CD4-positive, alpha-beta T cell treated with Interleukin-12 subunit alpha and Interleukin-12 subunit beta, for 1 hour (primary cell): ENCODE results near the gene SMYD2.

Experiments
- DNase-seq: peaks from one replicate; pipeline ENCODE4 v3.0.0-alpha.2; 2020

The SMYD2 gene

GRCh38 chr1:214330222-214330621 lies 49.3 kb downstream of the SMYD2 start:
- no peak for DNase-seq

DNA sequence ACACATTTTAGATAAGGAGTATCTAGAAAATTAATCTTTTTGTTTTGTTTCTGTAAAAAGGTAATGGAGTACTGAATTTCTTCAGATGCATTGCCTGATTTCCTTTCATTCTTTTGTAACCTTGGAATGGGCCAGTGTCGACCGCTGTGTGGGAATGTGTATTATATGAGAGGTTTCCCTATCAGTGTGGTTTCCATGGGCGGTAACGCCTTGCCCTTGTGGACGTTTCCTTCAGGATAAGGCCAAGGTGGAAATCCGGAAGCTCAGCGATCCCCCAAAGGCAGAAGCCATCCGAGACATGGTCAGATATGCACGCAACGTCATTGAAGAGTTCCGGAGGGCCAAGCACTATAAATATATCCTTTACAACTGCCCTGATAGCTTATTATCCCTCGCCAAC lies 49.8 kb downstream of the SMYD2 start:
- DNase-seq, result no peak

GRCh38 chr1:214331180-214331579 lies 50.2 kb downstream of the SMYD2 start:
- DNase-seq, result no peak

- DNase-seq, result peak; percentile 56
These were observed 51.0 kb downstream of the SMYD2 start for GRCh38 chr1:214331827-214332423.

DNA sequence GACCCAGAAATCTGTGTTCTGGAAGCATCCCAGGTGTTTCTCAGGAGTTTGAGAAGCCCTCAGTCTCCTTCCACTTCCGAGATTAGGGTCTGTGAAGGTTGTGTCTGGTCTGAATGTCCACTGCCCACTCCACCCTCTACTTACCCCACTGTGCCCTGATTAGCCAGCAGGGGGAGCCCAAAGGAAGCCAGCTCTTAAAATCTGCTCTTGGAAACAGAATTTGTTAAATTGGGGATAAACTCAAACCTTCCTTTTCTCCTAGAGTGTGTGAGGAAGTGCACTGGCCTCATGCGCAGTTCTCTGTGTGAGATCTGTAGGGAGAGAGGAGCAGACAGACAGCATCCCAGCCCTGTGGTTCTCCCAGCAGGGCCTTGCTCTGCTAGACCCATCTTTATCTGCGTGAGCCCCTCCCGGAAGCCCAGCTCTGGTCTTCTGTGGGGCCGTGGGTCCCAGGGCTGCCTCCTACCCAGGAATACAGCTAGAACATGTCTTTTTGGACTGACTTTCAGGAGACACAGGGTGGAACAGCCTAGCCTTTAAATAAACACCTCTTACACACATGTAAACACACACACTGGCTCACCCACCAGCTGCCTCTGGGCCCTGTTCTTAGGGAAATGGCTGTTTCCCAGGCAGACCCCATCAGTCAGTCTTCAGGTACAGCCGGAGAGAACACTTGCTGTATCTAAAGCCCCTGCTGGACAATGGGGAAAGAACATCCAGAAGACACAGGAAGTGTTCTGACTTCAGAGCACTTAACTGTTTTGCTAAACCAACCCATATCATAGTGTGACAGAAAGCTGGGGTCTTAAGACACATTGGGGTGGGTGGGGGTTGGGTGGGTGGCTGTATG lies 52.2 kb downstream of the SMYD2 start:
- peak; percentile 24 for DNase-seq

- no peak for DNase-seq
These were observed 54.6 kb downstream of the SMYD2 start for GRCh38 chr1:214335567-214335966.

GRCh38 chr1:214337015-214337414 lies 56.1 kb downstream of the SMYD2 start:
- no peak for DNase-seq

GRCh38 chr1:214337511-214337910 lies 56.6 kb downstream of the SMYD2 start:
- no peak for DNase-seq

GRCh38 chr1:214338212-214338611 lies 57.3 kb downstream of the SMYD2 start:
- DNase-seq, result no peak

DNA sequence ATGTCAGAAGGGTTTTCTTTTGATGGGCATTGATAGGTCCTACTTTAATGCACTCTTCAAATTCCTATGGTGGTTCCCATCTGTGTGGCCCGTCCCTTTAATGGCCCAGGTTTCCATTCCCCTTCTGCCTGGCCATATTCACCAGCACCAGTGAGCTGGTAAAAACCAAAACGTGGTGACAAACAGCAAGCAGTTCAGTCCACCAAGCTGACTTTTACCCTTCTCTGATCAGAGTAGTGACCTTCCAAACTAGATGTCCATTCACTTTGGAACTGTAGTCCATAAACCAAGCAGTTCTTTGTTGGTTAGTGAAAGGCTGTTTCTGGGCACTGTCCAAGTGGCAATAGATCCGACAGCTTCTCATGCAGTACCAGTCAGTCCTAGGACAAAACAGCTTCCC lies 60.5 kb downstream of the SMYD2 start:
- DNase-seq, result no peak

GRCh38 chr1:214341932-214342331 lies 61.0 kb downstream of the SMYD2 start:
- DNase-seq, result no peak

DNA sequence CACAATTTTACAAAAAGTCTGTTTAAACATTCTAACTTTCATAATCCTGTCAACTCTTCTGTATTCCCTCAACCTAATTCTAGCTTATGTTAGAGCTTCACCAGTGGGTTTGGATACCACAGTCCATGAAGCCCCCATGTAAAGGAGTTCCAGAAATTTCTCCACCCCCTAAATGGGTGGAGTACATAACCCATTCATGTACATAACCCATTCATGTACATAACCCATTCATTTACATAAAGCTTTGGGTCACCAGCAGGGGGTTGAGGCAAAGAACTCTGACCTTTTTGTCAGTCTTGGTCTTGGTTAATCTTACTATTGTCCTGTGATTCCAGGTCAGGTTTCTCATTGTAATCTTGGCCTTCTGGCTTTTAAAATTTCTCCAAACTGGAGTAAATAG lies 61.6 kb downstream of the SMYD2 start:
- no peak for DNase-seq

DNA sequence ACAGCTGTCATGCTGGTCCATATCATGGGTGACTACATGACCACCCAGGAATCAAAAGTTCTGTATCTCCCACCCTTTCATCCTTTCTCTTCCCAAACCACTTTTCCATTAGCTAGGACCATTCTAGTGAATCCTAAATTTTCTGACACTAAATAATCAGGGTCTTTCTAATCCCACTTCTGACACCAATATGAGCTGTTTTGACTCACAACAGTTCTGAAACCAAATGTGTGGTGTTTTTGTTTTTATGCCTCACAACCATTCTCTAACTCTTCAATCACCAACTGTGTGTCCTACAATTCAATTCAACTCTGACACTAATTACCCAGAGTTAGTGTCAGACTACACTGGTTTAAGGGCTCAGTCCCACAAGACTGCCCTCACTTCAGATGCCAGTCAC lies 63.9 kb downstream of the SMYD2 start:
- no peak for DNase-seq

DNA sequence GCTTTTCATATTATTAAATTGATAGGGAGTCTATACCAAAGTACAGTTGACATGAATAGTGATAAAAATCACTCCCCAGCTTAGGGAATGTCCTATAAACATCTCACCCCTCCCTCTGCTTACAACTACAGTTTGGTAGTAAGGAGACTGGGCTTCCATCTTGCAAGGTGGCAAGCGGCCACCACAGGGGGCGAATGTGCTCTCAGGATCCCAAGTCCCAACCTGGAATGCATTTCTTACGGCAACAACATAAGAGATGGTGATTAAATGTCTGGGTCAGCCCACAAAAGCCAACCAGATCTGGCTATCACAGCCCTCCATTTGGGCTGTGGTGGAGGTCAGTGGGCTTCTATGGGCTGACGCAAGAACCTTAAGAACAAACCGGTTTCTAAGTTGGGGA lies 68.0 kb downstream of the SMYD2 start:
- no peak for DNase-seq

DNA sequence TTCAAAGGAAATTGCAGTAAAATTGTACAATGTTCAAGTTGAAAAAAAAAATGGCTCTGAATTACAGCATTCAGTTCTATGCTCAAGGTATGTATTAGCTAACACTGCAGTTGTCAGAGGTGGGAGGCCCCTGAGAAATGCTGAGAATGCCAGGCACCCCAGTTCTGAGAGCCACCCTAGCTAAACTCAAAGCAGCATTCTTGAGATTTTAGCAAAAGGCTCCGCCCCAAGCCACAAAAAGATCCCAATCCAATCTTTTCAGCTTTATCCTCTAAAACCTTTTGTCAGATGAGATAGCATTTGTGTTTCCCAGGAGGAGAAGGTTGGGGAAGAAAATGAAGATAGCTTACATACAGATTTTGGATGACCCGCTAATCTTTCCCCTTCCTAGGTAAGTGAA lies 68.8 kb downstream of the SMYD2 start:
- no peak for DNase-seq

DNA sequence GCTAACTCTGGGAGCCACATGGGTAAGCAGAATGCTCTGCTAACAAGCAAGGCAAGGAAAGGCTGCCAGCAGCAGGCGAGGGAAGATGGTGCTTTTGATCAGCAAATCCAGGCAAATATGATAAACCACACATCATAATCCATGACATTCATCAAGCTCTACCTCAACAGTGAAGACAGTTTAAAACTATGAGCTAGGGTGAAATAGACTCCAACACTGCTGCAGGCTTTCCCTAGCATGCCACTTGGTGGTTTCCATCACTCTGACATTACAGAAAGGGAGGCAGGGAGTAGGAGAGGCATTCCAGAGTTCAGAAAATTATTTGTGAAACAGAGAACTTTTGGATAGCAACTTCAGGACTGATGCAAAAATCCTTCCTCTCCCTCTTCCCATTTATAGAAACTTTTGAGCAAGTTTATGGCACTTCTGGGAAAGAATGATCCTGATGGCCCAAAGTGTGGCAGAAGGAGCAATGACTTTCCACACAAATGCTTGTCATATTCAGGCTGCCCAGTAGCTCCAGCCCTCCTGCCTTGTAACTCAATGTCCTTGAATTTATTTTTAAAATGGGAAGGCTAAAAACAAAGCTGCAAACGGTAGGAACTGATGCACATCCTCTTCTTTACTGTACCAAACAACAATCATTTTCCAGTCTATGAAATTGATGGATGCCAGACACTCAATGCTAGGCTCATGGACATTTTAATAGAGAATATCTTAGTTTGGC lies 70.8 kb downstream of the SMYD2 start:
- DNase-seq, result no peak

- no peak for DNase-seq
These were observed 71.9 kb downstream of the SMYD2 start for GRCh38 chr1:214352838-214353237.

DNA sequence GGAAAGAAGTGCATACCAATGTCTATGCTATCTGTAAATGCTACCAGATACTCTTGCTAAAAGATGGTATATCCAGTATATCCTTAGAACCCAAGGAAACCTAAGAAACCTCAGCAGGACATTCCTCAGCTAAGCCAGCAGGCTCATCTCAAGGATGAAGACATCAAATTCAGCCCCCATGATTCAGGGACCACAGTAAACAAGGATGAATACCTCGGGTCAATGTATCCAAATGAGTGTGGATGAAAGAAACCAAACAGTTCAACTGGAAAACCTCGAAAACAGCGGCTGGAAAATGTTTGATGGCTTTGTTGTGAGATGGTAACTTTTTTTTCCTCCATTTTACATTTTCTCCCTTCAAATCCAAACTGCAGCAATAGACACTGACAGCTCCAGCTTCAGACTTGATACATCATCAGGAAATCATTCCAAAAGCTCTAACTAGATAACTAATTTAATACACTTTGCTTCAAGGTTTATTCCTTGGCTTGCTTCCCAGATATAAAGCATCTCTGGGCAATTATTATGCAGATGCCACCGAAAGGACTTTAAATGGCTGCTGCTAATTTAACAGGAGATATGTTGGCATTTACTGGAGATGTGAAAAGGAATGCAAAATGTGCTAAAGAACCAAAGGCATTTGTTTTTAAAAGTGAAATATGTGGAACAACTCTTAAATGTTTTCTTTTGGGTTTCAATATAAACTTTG lies 73.6 kb downstream of the SMYD2 start:
- DNase-seq, result no peak

DNA sequence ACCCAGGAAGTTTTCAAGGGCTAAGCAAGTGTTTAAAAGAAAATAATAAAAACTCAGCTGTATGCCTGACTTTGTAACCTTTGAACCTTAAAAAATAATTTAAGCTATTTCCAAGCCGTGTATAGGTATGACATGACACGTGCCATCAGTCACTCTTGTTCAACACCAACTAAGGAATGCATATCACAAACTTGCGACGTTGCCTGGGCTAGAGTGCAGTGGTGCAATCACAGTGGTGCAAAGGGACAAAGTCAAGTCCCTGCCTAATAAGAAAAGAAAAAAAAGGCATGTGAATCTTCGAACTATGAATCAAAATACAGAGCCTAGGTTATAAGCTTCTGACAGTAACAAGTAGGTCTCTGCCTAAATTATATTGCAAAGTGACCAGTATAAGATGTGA lies 79.2 kb downstream of the SMYD2 start:
- DNase-seq, result no peak

DNA sequence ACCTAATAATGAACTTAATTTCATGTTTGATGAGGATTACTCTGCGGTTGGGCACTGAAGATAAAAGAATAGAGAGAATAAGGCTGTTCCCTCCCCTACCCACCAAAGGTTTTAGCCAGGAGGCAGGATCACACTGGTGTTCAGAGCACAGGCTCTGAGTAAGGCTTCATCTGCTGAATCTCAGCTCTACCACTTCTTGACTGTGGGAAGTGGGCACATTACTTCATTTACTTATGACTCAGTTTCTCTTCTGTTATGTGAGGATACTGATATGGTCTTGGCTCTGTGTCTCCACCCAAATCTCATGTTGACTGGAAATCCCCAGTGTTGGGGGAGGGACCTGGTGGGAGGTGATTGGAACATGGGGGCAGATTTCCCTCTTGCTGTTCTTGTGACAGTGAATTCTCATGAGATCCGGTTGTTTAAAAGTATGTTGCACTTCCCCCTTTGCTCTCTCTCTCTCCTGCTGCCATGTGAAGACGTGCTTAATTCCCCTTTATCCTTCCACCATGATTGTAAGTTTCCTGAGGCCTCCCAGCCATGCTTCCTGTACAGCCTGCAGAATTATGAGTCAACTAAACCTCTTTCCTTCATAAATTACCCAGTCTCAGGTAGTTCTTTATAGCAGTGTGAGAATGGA lies 79.7 kb downstream of the SMYD2 start:
- DNase-seq, result no peak

DNA sequence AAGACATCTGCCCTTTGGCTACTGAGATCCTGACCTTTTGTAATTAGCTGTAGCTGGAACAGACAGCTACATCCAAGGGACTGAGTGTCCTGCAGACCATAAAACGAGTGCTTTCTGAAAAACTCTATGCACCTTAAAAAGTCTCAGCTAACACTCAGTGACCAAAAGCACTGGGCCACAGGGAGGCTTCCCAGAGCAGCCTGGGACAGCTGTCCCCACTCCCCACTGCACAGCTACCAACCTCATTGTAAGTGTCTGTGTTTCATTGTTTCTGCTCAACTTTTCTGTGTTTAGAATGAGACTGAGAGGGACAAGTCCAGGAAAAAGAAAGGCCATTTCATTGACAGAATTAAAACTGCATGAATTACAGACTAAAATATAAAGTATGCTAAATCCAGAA lies 80.7 kb downstream of the SMYD2 start:
- no peak for DNase-seq

- DNase-seq, result no peak
These were observed 81.4 kb downstream of the SMYD2 start for GRCh38 chr1:214362188-214362882.
